GM23338 (cell line): ENCODE measurements around the gene CDRT15L2.

Experiments
- CREB1 ChIP-seq: fragments of 250-450 bp; sonication (Bioruptor Pico); IDR thresholded peaks from 2 replicates; pipeline ENCODE4 v1.5.0; 2020; ENCODE audit warnings: low read depth, mild to moderate bottlenecking, moderate library complexity
- CTCF ChIP-seq, 2 experiments: fragments of 200-600 bp in 1 of 2; sonication (generic) in 1 of 2; conservative IDR thresholded peaks; 2 replicates each; pipeline versions ENCODE4 v1.5.1 to v1.6.1; 2016 to 2017; ENCODE audit warnings: antibody characterized with exemption in 2 of 2, low read depth in 2 of 2, mild to moderate bottlenecking in 2 of 2, moderate library complexity in 1 of 2
- ETS1 ChIP-seq: IDR thresholded peaks from 2 replicates; pipeline ENCODE4 v1.6.1; 2016; ENCODE audit warnings: antibody characterized with exemption
- EZH2 ChIP-seq: fragments of 200-600 bp; sonication (generic); IDR thresholded peaks from one replicate; pipeline ENCODE4 v1.8.0; 2017; ENCODE audit warnings: antibody characterized with exemption, mild to moderate bottlenecking, low read depth; ENCODE audit not compliant: unreplicated experiment
- EZH2phosphoT487 ChIP-seq: fragments of 200-600 bp; sonication (generic); IDR thresholded peaks from one replicate; pipeline ENCODE4 v1.8.1; 2018; ENCODE audit warnings: antibody characterized with exemption; ENCODE audit not compliant: unreplicated experiment
- JUNB ChIP-seq: IDR thresholded peaks from one replicate; pipeline ENCODE4 v1.6.1; 2016; ENCODE audit warnings: antibody characterized with exemption; ENCODE audit not compliant: unreplicated experiment
- NANOG ChIP-seq: IDR thresholded peaks from 2 replicates; pipeline ENCODE4 v1.6.1; 2016; ENCODE audit warnings: antibody characterized with exemption, borderline replicate concordance
- POLR2AphosphoS5 ChIP-seq: IDR thresholded peaks from 2 replicates; pipeline ENCODE4 v1.6.1; 2016; ENCODE audit warnings: antibody characterized with exemption, low read depth
- REST ChIP-seq: IDR thresholded peaks from one replicate; pipeline ENCODE4 v1.6.1; 2018; ENCODE audit warnings: antibody characterized with exemption; ENCODE audit not compliant: unreplicated experiment
- STAT1 ChIP-seq: IDR thresholded peaks from one replicate; pipeline ENCODE4 v1.6.1; 2016; ENCODE audit warnings: antibody characterized with exemption; ENCODE audit not compliant: unreplicated experiment
- ZNF331 ChIP-seq: fragments of 250-450 bp; sonication (Bioruptor Pico); IDR thresholded peaks from 2 replicates; pipeline ENCODE4 v1.5.0; 2020; ENCODE audit warnings: low read depth, mild to moderate bottlenecking, moderate library complexity

GRCh38 chr17:20562587-20562986, 16.9 kb upstream of the CDRT15L2 start:
- TF ChIP-seq CTCF (conservative IDR thresholded peaks at IDR 0.05; ENCODE audit: low read depth in 2 of 2) (no peak), ETS1 (no peak), CREB1 (no peak), POLR2AphosphoS5 (no peak), REST (no peak), EZH2 (no peak), STAT1 (no peak), EZH2phosphoT487 (no peak), ZNF331 (CRISPR knock-in tag) (no peak), JUNB (no peak), NANOG (no peak)
